Keratinocyte (primary cell): Measurements from ENCODE around the gene ZNF440. TPM values are rescaled to one million over a fixed set of nuclear protein-coding genes. Genes with fewer than 3 reads are reported as not detected.
"Not testable (repeated sequence)": the region's sequence is repeated elsewhere in the genome, so short reads cannot be mapped to it uniquely, and the experiment has no call there.

ENCODE experiments used
- DNase-seq: peaks from one replicate; pipeline ENCODE4 v3.0.0-alpha.2; 2011; ENCODE audit warnings: low read depth, missing footprints, low spot score
- FAIRE-seq: peaks from 2 replicates; lab custom pipeline; 2011; peaks lifted over from hg19 to GRCh38; lab: Jason Lieb, UNC
- H2AFZ ChIP-seq: 2 replicates; pipeline ENCODE4 v1.6.0; 2012; ENCODE audit warnings: low read length, control low read depth, inconsistent platforms; ENCODE audit not compliant: control insufficient read depth
- H3K27ac ChIP-seq: 2 replicates; pipeline ENCODE4 v1.5.1; 2011; ENCODE audit warnings: low read length; ENCODE audit not compliant: control insufficient read depth, insufficient read depth
- H3K27me3 ChIP-seq: 3 replicates; pipeline ENCODE4 v1.6.0; 2011; ENCODE audit warnings: low read length; ENCODE audit not compliant: control insufficient read depth, insufficient read depth; ENCODE audit errors: extremely low read depth
- H3K36me3 ChIP-seq, 2 experiments: 2 replicates in 1 of 2; 3 replicates in 1 of 2; pipeline ENCODE4 v1.5.1; 2011; ENCODE audit warnings: low read length in 2 of 2, mild to moderate bottlenecking in 1 of 2; ENCODE audit not compliant: control insufficient read depth in 2 of 2, insufficient read depth in 2 of 2; ENCODE audit errors: extremely low read depth in 1 of 2
- H3K4me1 ChIP-seq: 3 replicates; pipeline ENCODE4 v1.5.1; 2011; ENCODE audit warnings: low read length; ENCODE audit not compliant: control insufficient read depth, insufficient read depth; ENCODE audit errors: extremely low read depth
- H3K4me2 ChIP-seq: 3 replicates; pipeline ENCODE4 v1.6.0; 2011; ENCODE audit warnings: low read depth, low read length; ENCODE audit not compliant: control insufficient read depth, insufficient read depth; ENCODE audit errors: extremely low read depth
- H3K4me3 ChIP-seq, 3 experiments: fragments of 200-600 bp in 1 of 3; sonication (generic) in 1 of 3; 2 replicates in 2 of 3; 3 replicates in 1 of 3; pipeline ENCODE4 v1.5.1; 2011 to 2016; ENCODE audit warnings: low read length in 3 of 3, mild to moderate bottlenecking in 3 of 3, control low read depth in 2 of 3, inconsistent platforms in 1 of 3, low read depth in 1 of 3, mixed read lengths in 1 of 3, mixed run types in 1 of 3, moderate library complexity in 1 of 3; ENCODE audit not compliant: control insufficient read depth in 2 of 3, insufficient read depth in 2 of 3; ENCODE audit errors: extremely low read depth in 1 of 3
- H3K79me2 ChIP-seq: 2 replicates; pipeline ENCODE4 v1.6.0; 2012; ENCODE audit warnings: low read length; ENCODE audit not compliant: control insufficient read depth, insufficient read depth
- H3K9ac ChIP-seq: 3 replicates; pipeline ENCODE4 v1.6.0; 2011; ENCODE audit warnings: low read length; ENCODE audit not compliant: control insufficient read depth, insufficient read depth; ENCODE audit errors: extremely low read depth
- H3K9me1 ChIP-seq: 3 replicates; pipeline ENCODE4 v1.6.0; 2011; ENCODE audit warnings: low read length; ENCODE audit not compliant: control insufficient read depth, insufficient read depth; ENCODE audit errors: extremely low read depth
- H3K9me3 ChIP-seq: 2 replicates; pipeline ENCODE4 v1.5.1; 2012; ENCODE audit warnings: low read depth, low read length; ENCODE audit not compliant: control insufficient read depth
- H4K20me1 ChIP-seq: 3 replicates; pipeline ENCODE4 v1.6.0; 2011; ENCODE audit warnings: low read length; ENCODE audit not compliant: control insufficient read depth, insufficient read depth; ENCODE audit errors: extremely low read depth
- CTCF ChIP-seq, 3 experiments: IDR thresholded peaks in 1 of 3; conservative IDR thresholded peaks in 1 of 3; optimal IDR thresholded peaks in 1 of 3; 2 replicates in 2 of 3; 3 replicates in 1 of 3; pipeline versions ENCODE3 to v1.5.1; 2011; ENCODE audit warnings: low read length in 3 of 3, mild to moderate bottlenecking in 3 of 3, moderate library complexity in 2 of 3, control low read depth in 1 of 3, inconsistent platforms in 1 of 3; ENCODE audit not compliant: insufficient read depth in 2 of 3; ENCODE audit errors: extremely low read depth in 1 of 3
- EZH2 ChIP-seq: IDR thresholded peaks from one replicate; pipeline ENCODE4 v1.6.1; 2012; ENCODE audit warnings: inconsistent platforms, mild to moderate bottlenecking, low read length, moderate library complexity
- dilution Hi-C: fragments of 300-500 bp; cut with MboI; formaldehyde crosslinking; loops from one replicate; pipeline ENCODE4 v1.7.0; 2020; ENCODE audit warnings: low sequenced_read_pairs; ENCODE audit not compliant: extremely low pct_ligation_motif_present
- polyA plus RNA-seq, 5 experiments: library from polyadenylated mRNA; depleted of rRNA in 3 of 5; stranded (reverse) in 3 of 5; stranded (forward) in 1 of 5; unstranded in 1 of 5; fragments of >200 nt; gene quantifications; 1 replicate in 1 of 5; 2 replicates in 3 of 5; 3 replicates in 1 of 5; pipeline versions ENCODE4 v1.2.1 to v1.2.3, GENCODE V29; 2011 to 2012; ENCODE audit warnings: missing spikeins in 2 of 5, low read depth in 1 of 5, low replicate concordance in 1 of 5

ZNF440 gene
- polyA plus RNA-seq, 1 donor (not counting 4 experiments of a cell fraction or from before 2014, with no cell fraction given): 10.7 TPM

- no peaks in the 10 kb centered on the region for H3K79me2 ChIP-seq
- no peak overlapping the region for H3K27ac ChIP-seq
- H3K4me2 ChIP-seq: no peak overlapping the region
- no peak overlapping the region for H3K9ac ChIP-seq
- H4K20me1 ChIP-seq: no peaks in the 10 kb centered on the region
- H3K36me3 ChIP-seq: no peaks in the 10 kb centered on the region
- TF ChIP-seq CTCF (optimal IDR thresholded peaks at IDR 0.05 in 1 of 3, IDR thresholded peaks at IDR 0.05 in 1 of 3, conservative IDR thresholded peaks at IDR 0.05 in 1 of 3; ENCODE audit: extremely low read depth in 1 of 3, insufficient read depth in 2 of 3, low read length in 3 of 3): no peak
- TF ChIP-seq EZH2: no peak
- dilution Hi-C loops: no loop called here
- H3K27me3 ChIP-seq: peaks cover 2% of the 10 kb centered on the region
- peaks cover 3% of the 10 kb centered on the region for H3K9me3 ChIP-seq
- H3K4me1 ChIP-seq: no peaks in the 10 kb centered on the region
- H3K4me3 ChIP-seq: no peak overlapping the region
- no peaks in the 10 kb centered on the region for H3K9me1 ChIP-seq
- no peak for FAIRE-seq
- DNase-seq: no peak
- no peak overlapping the region for H2AFZ ChIP-seq
Observed at GRCh38 chr19:11843722-11844121, 29.6 kb downstream of the ZNF440 start.

- dilution Hi-C loops: loop anchor here (5.0 kb wide), 1 partner anchor 35 kb away; no protein-coding TSS in a partner anchor
- not testable (repeated sequence) for DNase-seq, H3K4me2 ChIP-seq, H3K79me2 ChIP-seq, H3K27ac ChIP-seq, H3K36me3 ChIP-seq, H3K4me1 ChIP-seq, H3K4me3 ChIP-seq, H2AFZ ChIP-seq, H3K9me3 ChIP-seq, H3K9ac ChIP-seq, FAIRE-seq, H3K27me3 ChIP-seq, H4K20me1 ChIP-seq, H3K9me1 ChIP-seq
Observed at GRCh38 chr19:11847615-11848014, 33.5 kb downstream of the ZNF440 start.

GRCh38 chr19:11848200-11848593 is 34.1 kb downstream of the ZNF440 start:
- H3K4me3 ChIP-seq: peak overlapping the region in 1 of 3 experiments; percentile 56
- H3K9me3 ChIP-seq: peaks cover 3% of the 10 kb centered on the region
- H4K20me1 ChIP-seq: no peaks in the 10 kb centered on the region
- H3K36me3 ChIP-seq: no peaks in the 10 kb centered on the region
- TF ChIP-seq EZH2 (no peak), CTCF (optimal IDR thresholded peaks at IDR 0.05 in 1 of 3, IDR thresholded peaks at IDR 0.05 in 1 of 3, conservative IDR thresholded peaks at IDR 0.05 in 1 of 3; ENCODE audit: extremely low read depth in 1 of 3, insufficient read depth in 2 of 3, low read length in 3 of 3) (no peak)
- no peaks in the 10 kb centered on the region for H3K4me1 ChIP-seq
- H2AFZ ChIP-seq: no peak overlapping the region
- dilution Hi-C loops: loop anchor here (5.0 kb wide), 1 partner anchor 34 kb away; no protein-coding TSS in a partner anchor
- no peak overlapping the region for H3K27ac ChIP-seq
- no peaks in the 10 kb centered on the region for H3K79me2 ChIP-seq
- no peak for FAIRE-seq
- H3K9ac ChIP-seq: no peak overlapping the region
- no peaks in the 10 kb centered on the region for H3K9me1 ChIP-seq
- no peak for DNase-seq
- H3K27me3 ChIP-seq: peaks cover 10% of the 10 kb centered on the region
- peak overlapping the region; percentile 70 for H3K4me2 ChIP-seq
